COLO829 (cell line): ENCODE measurements around the gene BCL11B.

Experiments used
- DNase-seq: peaks from one replicate; pipeline ENCODE4 v3.0.0; 2012; ENCODE audit warnings: low spot score

BCL11B gene

DNA sequence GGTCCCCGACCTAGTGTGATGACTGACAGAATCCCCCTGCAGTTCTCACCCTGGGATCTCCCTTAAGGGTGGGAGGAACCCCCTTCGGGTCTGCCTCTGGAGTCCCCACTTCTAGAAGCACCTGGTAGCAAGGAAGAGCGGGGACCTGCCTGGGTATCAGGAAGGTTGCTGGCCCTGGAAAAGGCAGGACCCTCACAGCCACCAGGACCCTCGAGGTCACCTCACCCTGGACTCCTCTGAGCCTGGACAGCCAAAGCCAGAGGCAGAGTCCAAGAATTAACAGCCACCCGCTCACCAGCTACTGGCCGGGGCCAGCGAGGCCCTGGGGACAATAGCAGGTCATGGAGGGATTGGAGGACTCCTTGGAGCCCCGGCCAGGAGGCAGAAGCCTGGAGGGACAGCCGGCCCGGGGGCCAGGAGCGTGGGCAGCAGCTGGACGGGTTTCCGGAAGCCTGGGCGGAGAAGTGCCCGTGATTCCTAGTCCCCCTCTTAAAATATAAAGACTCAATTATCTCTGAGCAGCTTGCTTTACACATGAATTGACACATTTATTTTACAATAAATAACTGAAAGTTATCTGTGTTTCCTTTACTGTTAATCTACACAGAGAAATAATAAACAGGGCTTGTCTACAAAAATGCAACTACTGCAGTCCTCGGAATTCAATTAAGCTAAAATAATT, 17.5 kb downstream of the BCL11B start:
- DNase-seq = peak; percentile 51

DNA sequence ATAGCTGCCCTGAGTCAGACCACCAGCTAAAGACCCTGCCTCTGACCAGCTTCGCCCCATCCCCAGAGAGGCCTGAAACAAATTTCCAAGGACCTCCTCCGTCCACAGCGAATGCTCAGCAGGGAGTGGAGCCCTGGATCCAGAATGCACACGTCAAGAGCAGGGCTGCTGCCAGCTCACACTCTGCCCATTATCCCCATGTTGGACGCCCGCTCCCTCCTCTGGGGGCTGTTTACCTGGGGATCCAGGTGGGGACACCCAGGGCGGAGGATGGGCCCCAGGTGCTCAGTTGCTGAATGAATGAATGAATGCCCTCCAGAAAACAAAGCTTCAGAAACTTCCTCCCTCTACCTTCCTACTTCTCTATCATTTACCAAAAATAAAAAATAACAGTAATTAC, 18.1 kb downstream of the BCL11B start:
- DNase-seq = no peak

DNA sequence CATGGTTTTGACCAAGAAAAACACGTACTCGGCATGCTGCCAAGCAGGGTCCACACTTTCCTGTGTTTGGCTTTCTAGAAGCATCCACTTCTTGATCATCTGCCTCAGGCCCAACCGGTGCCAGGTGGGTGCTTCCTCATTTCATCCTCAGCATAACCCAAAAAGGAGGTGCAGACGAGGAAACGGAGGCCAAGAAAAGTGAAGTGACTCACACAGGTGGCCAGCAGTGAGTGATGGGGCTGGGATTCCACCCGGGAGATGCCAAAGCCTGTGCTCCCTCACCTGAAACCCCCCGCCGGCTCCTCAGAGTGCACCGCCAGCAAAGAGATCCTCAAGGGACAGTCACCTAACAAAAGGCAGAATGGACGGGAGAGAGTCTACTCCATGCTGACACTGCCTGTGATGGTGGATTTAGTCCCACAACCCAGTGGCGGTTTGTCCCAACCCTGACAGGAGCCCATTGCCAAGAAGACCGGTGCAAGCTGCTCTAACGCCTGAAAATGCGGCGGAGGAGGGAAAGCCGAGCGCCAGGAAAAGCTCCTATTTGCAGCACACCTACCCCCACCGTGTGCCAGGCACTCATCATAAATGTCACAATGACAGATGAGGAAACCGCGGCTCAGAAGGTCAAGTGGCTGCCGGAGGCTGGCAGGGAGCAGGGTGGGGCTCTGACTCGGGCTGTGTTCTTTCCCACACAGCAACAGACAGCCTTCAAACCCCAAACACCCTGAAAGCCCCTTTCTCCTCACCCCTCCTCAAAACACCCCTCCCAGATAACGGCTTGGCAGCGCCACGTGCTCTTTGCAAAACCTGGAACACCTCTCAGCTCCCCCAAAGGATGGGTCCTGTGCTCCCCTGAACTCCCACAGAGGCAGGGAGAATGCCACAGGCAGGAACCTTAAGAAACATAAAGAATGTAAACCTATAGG, 18.8 kb downstream of the BCL11B start:
- no peak for DNase-seq

DNA sequence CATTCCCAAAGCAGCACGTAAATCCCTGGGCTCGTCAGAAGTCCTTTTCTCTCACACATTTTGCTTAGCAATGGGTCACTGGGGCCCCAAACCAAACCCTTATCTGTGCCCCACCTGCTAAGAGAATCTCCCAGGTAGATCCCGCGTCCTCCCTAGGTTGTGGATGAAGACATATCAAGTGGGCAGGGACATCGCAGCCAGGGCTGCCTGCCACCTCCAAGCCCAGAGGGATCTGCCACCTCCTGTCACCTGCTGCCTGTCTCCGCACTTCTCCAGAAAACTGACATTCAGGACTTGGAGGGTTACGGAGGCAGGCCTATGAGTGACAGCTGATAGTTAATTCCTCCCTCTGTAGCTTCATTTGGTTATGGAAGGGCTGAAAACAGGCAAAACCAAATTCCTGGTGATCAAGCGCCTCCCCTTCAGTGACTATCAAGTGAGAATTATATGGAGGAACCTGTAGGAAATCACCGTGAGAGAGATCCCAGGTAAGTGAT, 19.5 kb downstream of the BCL11B start:
- no peak for DNase-seq

DNA sequence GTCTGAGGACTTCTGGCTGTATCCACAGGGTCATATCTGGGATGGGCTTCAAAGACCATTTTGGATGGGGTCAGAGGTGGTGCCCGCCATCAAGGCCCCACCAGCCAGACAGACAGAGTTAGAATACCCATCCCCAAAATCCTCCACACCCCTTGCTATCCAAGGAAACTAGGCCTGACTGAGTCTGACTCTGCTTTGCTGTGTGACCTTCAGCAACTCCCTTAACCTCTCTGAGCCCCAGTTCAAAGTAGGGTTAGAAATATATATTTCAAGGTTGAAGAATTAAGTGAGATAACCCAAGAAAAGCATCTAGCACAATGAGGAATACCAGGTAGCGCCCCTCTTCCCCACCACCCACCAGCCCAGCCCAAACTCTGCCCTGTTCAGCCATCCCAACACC, 20.3 kb downstream of the BCL11B start:
- no peak for DNase-seq

DNA sequence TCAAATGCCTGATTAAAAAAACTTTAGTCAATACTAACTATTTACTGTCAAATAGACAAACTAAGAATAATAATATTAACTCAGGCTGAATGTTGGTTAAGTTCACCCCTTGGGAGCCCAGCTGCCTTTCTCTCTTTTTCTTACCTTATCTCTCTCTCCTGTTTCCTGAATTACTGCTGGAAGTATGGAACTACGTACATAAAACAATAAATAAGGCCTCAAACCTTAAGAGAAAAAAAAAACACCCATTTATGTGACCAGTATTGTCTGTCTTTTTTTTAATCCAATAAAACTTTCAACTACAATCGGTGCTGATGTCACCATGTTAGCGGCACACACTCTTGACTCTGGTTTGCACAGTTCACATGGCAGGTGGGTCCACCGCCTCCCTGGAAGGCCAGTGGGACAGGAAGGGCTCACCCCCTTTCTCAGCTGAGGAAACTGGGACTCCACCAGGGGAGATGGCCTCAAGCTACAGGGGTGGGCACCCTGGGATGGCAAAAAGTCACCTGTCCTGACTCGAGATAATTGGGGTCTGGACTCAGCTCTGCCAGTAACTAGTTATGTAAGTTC, 21.3 kb downstream of the BCL11B start:
- no peak for DNase-seq

DNA sequence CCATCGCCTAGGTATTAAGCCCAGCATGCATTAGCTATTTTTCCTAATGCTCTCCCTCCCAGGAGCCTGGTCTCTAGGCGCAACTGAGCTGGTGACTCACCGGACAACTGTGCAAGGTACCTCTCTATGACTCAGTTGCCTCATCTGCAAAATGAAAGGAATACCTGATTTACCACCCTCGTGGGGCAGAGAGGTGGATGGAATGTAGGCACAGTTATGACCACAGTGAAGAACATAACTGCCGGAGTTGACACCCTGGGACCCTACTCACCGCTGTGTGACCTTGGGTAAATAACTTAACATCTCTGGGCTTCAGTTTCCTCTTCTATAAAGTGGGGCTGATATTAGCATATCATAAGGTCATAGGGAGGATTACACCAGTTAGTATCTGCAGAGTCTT, 22.6 kb downstream of the BCL11B start:
- DNase-seq = no peak

DNA sequence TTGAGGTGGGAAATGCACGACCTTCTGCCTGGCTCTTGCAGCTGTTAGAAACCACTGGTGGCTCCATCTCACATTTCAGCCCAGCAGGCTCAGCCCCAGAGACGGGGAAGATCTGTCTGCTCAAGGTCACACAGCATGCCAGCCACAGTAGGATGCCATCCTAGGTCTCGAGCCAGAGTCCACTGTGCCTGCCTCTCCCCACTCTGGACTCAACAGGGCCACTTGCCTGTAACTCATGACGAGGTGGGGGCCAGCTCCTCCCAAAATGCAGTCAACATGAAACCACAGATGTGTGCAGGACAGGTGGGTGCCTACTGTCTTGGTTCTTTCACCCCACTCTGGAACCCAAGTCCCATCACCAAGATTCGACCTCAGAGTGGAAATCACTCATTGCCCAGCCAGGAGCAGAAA, 23.2 kb downstream of the BCL11B start:
- no peak for DNase-seq

DNA sequence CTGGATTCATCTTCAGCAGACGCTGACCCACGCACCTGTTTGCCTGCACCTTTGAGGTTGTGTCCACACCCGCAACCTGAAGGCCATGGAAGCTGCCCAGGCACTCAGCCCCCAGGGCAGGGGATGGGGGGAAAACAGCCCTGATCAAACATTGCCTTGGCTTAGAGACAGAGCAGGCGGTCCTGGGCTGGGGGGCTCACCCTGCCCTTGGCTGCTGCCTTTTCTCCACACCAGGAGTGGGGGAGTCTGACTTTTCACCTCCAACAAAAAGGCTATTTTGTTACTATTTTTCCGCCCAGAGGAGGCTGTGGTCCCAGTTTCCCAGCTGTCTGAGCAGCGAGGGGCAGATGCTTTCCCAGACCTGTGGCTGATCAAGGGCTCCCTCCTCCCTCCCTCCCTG, 24.2 kb downstream of the BCL11B start:
- DNase-seq = no peak

DNA sequence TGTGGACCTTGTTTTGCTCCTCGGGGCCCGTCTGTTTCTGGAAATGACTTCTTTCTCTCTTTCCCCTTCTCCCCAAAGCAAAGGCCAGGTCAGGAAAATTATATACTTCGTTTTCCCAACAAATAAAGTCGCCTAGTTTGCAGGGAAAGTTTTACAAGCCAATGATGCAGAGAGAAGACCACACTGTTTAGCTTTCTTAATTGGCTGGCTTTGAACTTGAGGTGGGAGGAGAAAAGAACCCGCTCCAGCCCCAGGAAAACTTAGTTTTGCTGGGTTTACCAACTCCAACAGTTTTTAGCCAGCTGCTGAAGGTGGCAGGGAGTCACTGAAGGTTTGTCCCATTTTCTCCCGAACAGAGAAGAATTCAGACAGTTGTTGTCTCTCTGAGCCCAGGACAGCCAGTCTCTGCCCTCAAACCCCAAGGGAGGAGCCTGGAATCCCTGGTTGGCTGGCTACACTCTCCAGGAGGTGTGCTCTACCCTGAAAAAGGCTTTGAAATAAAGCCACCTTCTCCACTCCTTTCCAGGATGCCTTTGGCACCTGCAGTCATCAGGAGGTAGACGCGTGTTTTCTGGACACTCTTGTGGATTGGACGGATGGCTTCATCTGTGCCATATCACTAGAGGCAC, 24.8 kb downstream of the BCL11B start:
- no peak for DNase-seq

DNA sequence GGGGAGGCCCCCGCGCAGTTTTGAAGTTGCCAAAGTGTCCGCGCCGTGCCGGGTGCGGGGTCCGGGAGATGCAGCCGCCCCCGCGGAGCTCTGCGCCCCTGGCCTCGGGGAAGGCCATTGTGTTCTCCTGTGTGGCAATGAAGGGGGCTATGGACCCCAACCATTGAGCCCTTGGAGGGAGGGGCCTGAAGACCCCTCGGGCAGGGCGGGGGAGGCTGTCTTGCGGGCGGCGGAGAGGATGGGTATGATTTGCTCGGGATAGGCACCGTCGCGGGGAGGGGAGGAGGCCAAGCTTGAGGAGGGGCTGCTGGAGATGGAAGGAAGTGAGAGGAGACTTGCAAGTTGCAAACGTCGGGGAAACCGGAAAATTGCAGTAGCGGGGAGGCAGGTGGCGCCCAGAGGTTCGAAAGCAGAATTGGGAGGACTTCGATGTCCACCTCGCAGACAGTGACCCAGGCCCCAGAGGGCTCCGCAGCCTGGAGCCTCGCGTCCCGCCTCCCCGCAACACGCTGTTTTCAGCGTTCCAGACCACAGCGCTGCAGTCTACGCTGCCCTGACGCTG, 25.4 kb downstream of the BCL11B start:
- no peak for DNase-seq

DNA sequence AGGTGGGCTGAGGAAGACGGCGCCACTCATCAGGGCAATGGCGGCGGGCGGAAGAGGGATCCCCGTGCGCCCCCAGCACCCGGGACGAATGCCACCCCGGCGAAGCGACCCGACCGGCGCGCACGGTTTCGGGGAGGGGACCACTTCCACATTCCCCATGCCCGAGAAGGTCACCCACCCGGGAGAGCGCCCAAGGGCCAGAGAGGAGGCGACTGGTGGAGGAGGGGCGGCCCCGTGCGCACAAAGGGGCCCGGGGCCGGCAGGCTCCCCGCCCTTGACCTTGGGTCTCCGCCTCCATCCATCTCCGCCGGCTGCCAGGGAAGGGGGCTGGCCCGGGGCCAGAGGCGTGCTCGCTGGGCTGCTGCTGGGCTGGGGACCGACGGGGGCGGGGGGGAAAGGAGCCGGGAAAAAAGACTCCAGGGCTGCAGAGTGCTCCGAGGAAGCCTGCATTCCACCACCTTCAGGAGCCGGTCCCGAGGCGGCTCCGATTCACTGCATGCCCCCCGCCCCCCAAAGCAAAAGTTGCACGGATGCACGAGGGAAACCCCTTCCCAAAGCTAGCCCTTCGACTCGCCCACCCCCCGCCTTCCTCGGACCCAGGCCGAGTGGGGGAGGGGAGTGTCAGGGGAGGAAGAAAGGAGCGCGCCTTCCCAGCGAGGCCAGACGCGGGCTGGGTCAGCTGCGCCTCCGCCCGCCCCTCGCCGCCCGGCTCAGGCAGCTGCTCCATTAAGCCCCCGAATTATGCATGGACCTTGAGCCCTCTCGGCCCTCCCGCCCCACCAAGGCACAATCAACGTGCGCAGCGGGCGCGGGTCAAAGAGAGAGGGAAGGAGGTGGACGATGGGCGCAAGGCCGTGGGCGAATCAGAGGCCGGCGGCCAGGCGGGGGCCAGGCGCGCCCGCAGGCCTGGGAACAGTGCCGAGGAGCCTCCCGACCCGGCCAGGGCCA, 26.2 kb downstream of the BCL11B start:
- no peak for DNase-seq

DNA sequence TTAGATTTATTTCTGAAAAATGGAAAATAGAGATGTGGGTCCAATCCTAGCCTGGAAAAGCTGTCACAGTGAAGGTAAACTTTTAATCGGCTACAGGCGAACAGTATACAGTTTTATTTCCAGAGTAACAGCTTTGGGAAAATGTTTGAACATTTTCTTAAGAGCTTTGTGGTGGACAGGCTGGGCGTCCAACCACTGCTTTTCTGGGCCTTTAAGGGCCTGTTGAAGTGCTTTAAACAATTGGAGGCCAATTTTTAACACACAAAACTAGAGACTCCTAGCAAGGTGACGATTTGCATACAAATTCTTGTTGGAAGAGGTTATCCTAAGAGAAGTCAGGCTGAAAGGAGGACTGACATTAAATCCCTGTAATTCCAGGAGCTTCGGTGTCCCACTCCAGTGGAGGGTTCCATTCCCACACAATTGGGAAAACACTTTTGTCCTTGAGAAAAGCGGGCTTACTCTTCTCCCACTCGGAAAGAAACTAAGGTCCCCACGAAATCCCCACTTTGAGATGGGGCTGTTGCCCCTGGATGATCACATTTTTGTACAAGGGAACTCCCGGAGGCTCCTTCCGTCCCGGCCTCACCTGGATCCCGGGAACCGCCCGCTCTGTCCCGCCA, 26.9 kb downstream of the BCL11B start:
- no peak for DNase-seq

DNA sequence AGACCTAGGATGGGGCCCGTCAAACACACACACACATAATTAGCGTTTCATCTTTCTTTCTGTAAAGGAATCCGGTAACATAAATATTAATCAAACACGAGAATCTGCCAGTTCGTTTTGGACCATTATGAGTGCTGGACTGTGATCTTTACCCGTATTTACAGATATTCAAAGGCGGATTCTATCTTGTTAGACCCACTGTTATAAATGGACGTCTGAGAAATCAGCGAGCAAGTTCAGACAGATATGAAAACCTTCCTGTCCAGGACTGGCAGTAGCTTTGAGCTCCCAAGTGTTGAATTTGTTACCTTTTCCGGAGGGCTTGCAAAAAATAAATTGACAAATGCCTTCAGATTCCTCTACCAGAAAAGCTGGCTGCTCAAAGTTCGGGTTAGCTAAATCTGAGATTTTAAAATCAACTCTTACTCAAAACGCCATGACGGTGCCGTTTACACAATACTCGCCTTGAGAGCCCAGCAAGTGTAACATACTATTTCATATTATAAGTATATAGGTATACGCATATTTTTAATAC, 27.6 kb downstream of the BCL11B start:
- DNase-seq = no peak

DNA sequence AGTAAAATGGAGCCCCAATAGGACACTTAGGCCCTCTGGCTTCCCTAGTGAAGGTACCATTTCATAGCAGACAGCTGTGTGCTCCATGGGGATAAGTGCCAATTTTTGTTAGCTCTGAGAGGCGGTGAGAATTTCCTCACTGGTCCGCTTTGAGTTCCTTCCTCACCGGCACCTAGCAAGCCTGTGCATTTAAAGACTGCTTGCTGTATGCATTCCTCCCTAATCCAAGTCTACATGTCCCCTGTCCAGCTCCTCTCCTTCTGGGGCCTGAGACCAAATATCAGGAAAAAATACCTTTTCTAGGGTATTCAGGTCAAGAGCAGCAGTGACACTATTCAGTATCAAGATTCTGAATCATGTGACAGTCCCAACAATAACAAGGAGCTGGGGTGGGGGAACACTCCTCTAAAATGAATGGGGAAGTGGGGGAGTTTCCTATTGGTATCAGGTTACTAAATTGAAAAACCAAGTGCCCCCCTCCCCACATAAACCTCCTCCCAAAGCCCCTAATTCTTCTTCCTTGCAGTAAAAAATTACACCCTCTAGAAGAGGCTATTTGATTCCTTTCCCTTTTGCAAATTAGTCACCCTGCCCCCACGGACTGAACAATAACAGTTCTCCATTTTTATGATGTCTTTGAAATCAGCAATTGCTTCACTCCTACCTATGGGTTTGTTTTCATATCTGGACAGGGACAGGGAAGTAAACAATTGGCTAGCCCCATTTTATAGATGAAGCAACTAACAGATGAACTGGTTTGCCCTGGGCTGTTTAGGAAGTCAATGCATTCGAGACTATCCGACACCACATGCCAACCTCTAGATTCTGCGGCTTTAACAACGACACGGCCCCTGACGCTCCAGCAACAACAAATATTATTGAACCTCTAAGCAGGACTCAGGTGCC, 28.9 kb downstream of the BCL11B start:
- DNase-seq = no peak

DNA sequence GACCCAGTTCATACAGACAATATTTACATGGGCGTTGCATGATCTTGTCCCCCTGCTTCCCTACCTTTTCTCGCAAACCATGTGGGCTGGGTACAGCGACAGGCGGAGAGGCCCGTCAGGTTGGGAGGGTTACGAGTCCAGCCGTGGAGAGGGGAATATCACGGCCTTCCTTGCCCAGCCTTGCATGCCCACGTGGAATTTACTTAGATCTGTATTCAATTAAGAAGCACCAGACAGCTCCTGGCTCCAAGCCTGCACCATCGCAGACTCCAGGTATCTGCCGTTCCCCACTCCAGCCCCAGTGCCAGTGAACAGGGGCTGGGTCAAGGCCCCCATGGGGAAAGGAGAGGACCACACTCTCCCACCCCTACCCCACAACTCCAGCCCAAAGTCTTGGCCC, 29.8 kb downstream of the BCL11B start:
- DNase-seq = no peak

DNA sequence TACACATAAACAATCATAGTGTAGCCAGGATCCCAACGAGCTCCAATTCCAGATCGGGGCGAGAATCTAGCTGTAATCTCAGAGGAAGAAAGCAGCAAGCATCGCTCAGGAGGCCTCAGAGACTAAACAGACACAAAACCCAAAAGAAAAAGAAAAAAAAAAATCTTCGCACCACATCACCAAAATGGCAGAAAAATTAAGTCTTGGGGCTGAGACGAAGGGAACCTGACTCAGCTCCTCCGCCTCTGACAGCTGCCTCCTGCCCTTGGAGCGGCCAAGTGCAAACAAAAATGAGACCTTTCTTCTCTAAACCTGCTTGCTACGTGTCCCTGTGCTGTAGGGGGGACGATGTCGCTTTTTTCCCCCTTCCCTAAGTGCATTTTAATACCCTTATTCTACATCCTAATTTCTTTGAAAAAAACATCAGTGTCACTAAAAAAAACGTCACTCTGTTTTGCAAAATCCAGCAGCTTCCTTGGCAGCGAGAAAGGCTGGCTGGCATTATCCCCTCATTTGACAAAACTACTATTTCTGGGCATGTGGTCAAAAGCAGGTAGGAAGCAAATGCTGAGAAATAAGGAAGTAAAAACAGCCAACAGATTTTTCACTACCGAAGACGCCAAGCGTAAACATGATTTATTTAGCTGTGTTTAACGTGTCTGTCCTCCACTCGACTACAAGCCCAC, 30.5 kb downstream of the BCL11B start:
- DNase-seq = no peak

DNA sequence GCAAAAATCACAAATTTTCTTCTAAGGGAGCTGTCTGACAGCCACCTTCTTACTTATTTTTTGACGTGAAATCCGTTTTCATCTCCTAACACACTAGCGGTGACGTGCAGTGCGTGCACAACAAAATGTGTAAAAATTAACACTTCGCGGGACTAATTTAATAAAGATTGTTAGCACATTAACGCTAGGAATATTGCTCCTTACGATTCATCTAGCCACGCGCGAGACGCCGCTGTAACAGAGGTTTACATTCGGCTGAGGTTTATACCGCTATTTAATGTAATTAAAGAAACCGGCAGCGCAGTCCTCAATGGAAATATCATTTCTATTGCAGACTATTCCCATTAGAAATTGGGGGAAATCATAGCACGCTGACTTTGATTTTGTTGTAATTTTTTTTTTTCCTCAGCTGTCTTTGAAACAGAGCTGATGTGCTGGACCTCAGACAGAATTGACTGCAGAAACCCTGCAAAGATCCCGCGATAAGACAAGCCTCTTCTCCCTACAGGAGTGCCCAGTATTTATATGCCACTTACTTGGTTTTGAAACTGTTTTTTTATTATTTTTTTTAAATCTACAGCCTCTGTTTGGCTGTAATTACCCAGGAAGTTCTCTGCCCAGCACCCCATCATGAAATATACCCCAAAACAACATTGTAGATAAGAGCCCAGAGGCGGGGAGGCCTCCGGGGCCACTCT, 31.2 kb downstream of the BCL11B start:
- no peak for DNase-seq
